GM23338 (cell line): ENCODE measurements around the gene SMIM22.

Experiments used
- EZH2 ChIP-seq: fragments of 200-600 bp; sonication (generic); IDR thresholded peaks from one replicate; pipeline ENCODE4 v1.8.0; 2017; ENCODE audit warnings: antibody characterized with exemption, mild to moderate bottlenecking, low read depth; ENCODE audit not compliant: unreplicated experiment
- EZH2phosphoT487 ChIP-seq: fragments of 200-600 bp; sonication (generic); IDR thresholded peaks from one replicate; pipeline ENCODE4 v1.8.1; 2018; ENCODE audit warnings: antibody characterized with exemption; ENCODE audit not compliant: unreplicated experiment
- POLR2AphosphoS5 ChIP-seq: IDR thresholded peaks from 2 replicates; pipeline ENCODE4 v1.6.1; 2016; ENCODE audit warnings: antibody characterized with exemption, low read depth
- STAT1 ChIP-seq: IDR thresholded peaks from one replicate; pipeline ENCODE4 v1.6.1; 2016; ENCODE audit warnings: antibody characterized with exemption; ENCODE audit not compliant: unreplicated experiment
- ZNF114 ChIP-seq: fragments of 250-450 bp; sonication (Bioruptor Pico); IDR thresholded peaks from 2 replicates; pipeline ENCODE4 v1.5.0; 2020; ENCODE audit warnings: mild to moderate bottlenecking, moderate library complexity
- TF ChIP-seq, protein P1 (sequence below), 2 experiments: fragments of 200-600 bp in 1 of 2; sonication (generic) in 1 of 2; conservative IDR thresholded peaks; 2 replicates each; pipeline versions ENCODE4 v1.5.1 to v1.6.1; 2016 to 2017; ENCODE audit warnings: antibody characterized with exemption in 2 of 2, low read depth in 2 of 2, mild to moderate bottlenecking in 2 of 2, moderate library complexity in 1 of 2
- TF ChIP-seq, protein P2 (sequence below): IDR thresholded peaks from 2 replicates; pipeline ENCODE4 v1.6.1; 2016; ENCODE audit warnings: antibody characterized with exemption
- TF ChIP-seq, protein P3 (sequence below): IDR thresholded peaks from one replicate; pipeline ENCODE4 v1.6.1; 2018; ENCODE audit warnings: antibody characterized with exemption; ENCODE audit not compliant: unreplicated experiment

DNA sequence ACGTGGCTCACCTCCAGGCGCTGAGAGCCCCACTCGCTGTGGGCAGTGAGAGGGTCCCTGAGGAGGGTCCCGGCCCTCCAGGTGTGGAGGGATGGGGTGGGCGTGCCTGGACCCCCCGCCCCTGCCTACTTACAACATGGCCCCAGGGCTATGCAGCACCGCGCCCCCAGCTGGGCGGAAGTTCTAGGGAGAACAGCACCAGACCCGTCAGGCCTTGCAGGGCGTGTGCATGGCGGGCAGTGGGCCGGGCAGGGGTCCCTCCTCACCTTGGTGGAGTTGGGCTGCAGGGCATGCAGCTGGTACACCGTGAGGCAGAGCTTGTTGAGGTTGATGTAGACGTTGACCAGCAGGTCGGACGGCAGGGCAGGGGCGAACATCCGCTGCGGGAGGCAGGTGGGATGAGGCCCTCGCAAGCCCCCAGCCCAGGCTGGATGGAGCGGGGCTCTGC, 2.7 kb downstream of the SMIM22 start:
- TF ChIP-seq EZH2, result no peak
- TF ChIP-seq, protein P1, sequence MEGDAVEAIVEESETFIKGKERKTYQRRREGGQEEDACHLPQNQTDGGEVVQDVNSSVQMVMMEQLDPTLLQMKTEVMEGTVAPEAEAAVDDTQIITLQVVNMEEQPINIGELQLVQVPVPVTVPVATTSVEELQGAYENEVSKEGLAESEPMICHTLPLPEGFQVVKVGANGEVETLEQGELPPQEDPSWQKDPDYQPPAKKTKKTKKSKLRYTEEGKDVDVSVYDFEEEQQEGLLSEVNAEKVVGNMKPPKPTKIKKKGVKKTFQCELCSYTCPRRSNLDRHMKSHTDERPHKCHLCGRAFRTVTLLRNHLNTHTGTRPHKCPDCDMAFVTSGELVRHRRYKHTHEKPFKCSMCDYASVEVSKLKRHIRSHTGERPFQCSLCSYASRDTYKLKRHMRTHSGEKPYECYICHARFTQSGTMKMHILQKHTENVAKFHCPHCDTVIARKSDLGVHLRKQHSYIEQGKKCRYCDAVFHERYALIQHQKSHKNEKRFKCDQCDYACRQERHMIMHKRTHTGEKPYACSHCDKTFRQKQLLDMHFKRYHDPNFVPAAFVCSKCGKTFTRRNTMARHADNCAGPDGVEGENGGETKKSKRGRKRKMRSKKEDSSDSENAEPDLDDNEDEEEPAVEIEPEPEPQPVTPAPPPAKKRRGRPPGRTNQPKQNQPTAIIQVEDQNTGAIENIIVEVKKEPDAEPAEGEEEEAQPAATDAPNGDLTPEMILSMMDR (conservative IDR thresholded peaks at IDR 0.05; ENCODE audit: low read depth in 2 of 2), result no peak
- TF ChIP-seq, protein P2, sequence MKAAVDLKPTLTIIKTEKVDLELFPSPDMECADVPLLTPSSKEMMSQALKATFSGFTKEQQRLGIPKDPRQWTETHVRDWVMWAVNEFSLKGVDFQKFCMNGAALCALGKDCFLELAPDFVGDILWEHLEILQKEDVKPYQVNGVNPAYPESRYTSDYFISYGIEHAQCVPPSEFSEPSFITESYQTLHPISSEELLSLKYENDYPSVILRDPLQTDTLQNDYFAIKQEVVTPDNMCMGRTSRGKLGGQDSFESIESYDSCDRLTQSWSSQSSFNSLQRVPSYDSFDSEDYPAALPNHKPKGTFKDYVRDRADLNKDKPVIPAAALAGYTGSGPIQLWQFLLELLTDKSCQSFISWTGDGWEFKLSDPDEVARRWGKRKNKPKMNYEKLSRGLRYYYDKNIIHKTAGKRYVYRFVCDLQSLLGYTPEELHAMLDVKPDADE, result no peak
- no peak for TF ChIP-seq POLR2AphosphoS5
- no peak for TF ChIP-seq ZNF114
- TF ChIP-seq, protein P3, sequence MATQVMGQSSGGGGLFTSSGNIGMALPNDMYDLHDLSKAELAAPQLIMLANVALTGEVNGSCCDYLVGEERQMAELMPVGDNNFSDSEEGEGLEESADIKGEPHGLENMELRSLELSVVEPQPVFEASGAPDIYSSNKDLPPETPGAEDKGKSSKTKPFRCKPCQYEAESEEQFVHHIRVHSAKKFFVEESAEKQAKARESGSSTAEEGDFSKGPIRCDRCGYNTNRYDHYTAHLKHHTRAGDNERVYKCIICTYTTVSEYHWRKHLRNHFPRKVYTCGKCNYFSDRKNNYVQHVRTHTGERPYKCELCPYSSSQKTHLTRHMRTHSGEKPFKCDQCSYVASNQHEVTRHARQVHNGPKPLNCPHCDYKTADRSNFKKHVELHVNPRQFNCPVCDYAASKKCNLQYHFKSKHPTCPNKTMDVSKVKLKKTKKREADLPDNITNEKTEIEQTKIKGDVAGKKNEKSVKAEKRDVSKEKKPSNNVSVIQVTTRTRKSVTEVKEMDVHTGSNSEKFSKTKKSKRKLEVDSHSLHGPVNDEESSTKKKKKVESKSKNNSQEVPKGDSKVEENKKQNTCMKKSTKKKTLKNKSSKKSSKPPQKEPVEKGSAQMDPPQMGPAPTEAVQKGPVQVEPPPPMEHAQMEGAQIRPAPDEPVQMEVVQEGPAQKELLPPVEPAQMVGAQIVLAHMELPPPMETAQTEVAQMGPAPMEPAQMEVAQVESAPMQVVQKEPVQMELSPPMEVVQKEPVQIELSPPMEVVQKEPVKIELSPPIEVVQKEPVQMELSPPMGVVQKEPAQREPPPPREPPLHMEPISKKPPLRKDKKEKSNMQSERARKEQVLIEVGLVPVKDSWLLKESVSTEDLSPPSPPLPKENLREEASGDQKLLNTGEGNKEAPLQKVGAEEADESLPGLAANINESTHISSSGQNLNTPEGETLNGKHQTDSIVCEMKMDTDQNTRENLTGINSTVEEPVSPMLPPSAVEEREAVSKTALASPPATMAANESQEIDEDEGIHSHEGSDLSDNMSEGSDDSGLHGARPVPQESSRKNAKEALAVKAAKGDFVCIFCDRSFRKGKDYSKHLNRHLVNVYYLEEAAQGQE, result no peak
- no peak for TF ChIP-seq EZH2phosphoT487
- TF ChIP-seq STAT1, result no peak
